Heart left ventricle (tissue), 16 donors: Measurements from ENCODE around the gene NECTIN4. TPM values are rescaled to one million over a fixed set of nuclear protein-coding genes. Genes with fewer than 3 reads are reported as not detected.

Experiments
- ATAC-seq, 4 donors: fragments of 200-7000 bp; cut with Tn5 transposase; one replicate each; pipeline ENCODE4 v1.9.1; 2020 to 2022; ENCODE audit warnings: moderate library complexity in 4 of 4, mild to moderate bottlenecking in 3 of 4, moderate number of reproducible peaks in 1 of 4
- DNase-seq, 5 donors: peaks; one replicate each; pipeline ENCODE4 v3.0.0-alpha.2; 2020
- H3K27ac ChIP-seq, 12 donors: fragments of 200-600 bp; sonication (generic) in 4 of 12; one replicate each; pipeline versions ENCODE4 v1.5.0 to v1.8.0; 2016 to 2022; ENCODE audit warnings: mild to moderate bottlenecking in 2 of 12
- H3K27me3 ChIP-seq, 9 donors: fragments of 200-600 bp; sonication (generic) in 2 of 9; one replicate each; pipeline versions ENCODE4 v1.5.1 to v1.8.0; 2016 to 2022; ENCODE audit warnings: mild to moderate bottlenecking in 3 of 9
- H3K36me3 ChIP-seq, 9 donors: fragments of 200-600 bp; sonication (generic) in 2 of 9; one replicate each; pipeline versions ENCODE4 v1.5.0 to v1.8.0; 2018 to 2022; ENCODE audit warnings: mild to moderate bottlenecking in 2 of 9
- H3K4me1 ChIP-seq, 12 donors: fragments of 200-600 bp; sonication (generic) in 4 of 12; one replicate each; pipeline versions ENCODE4 v1.5.0 to v1.8.0; 2016 to 2022; ENCODE audit warnings: mild to moderate bottlenecking in 3 of 12
- H3K4me3 ChIP-seq, 12 donors: fragments of 200-600 bp; sonication (generic) in 4 of 12; one replicate each; pipeline versions ENCODE4 v1.5.0 to v1.8.0; 2017 to 2022; ENCODE audit warnings: mild to moderate bottlenecking in 9 of 12, moderate library complexity in 4 of 12
- H3K9me3 ChIP-seq, 12 donors: fragments of 200-600 bp; sonication (generic) in 4 of 12; one replicate each; pipeline versions ENCODE4 v1.5.0 to v1.8.0; 2016 to 2022; ENCODE audit warnings: mild to moderate bottlenecking in 1 of 12
- CTCF ChIP-seq, 12 donors: fragments of 200-600 bp; sonication (generic) in 4 of 12; IDR thresholded peaks; one replicate each; pipeline versions ENCODE4 v1.5.0 to v1.8.0; 2018 to 2022; ENCODE audit warnings: antibody characterized with exemption in 12 of 12, mild to moderate bottlenecking in 5 of 12
- POLR2A ChIP-seq, 2 donors: fragments of 450-650 bp; IDR thresholded peaks; one replicate each; pipeline ENCODE4 v1.6.1; 2017; ENCODE audit warnings: antibody characterized with exemption in 2 of 2, mild to moderate bottlenecking in 2 of 2, moderate library complexity in 2 of 2
- WGBS, 4 donors: extraction: QIAGEN DNeasy Blood & Tissue Kit in 2 of 4; methylation state at CpG; one replicate each; pipeline versions ENCODE4 v1.1.5 to v1.1.7; 2013 to 2018; 5-methylcytosine and 5-hydroxymethylcytosine counted together
- intact Hi-C, 10 donors: fragments of 100-400 bp; cut with DNase I; formaldehyde crosslinking; loops; one replicate each; pipeline versions ENCODE4 v1.11.1 to v1.14.2; 2022
- polyA plus RNA-seq, 2 donors: library from polyadenylated mRNA; stranded (reverse); fragments of 200-250 nt; gene quantifications; one replicate each; pipeline ENCODE4 v1.2.3, GENCODE V29; 2013
- total RNA-seq, 9 donors: library from RNA; depleted of rRNA in 2 of 9; stranded (reverse); fragments of >200 nt in 2 of 9; fragmentation: NEBNext Ultra II Directional in 3 of 9; extraction: Animal tissue kit (Norgen Biotek cat#: 25700) in 3 of 9; gene quantifications; one replicate each; pipeline versions ENCODE4 v1.1.0 to v1.2.4, GENCODE V29; 2016 to 2023
- donor health status: ischemic (EF 13 %, LVEDD 7.1; RV severe dilation, severe dysfunction).
- donor health status: healthy with polysubstance abuse.
- donor health status: DM: no; HTN: yes; CAD: no.
- donor health status: DM: no; HTN: no; CAD: no.
- donor health status: ischemic (EF 25% LVEDD 6.9; RV normal size, moderate dysfunction).
- donor health status: ischemic (EF 25% LVEDD 5.7; RV mildly dilated, moderate dysfunction).
- donor health status: healthy.
- donor health status: DM: yes; HTN: yes; CAD: no.
- donor health status: ischemic (EF 35%, LVEDD 5.7; RV mildly dilated, moderate dysfunction).
- donor health status: nonischemic (EF 11% LVEDD 7.7; RV severe dilation, severe dysfunction).
- donor health status: DM: yes; HTN: yes; CAD: no.
- donor health status: PGD.
- donor health status: ischemic (EF 29% LVEDD 5.4; RV normal size, mild dysfunction).
- donor health status: nonischemic (EF 23%, LVEDD 6.1; RV moderate dilation, normal function).

The NECTIN4 gene
- total and polyA plus RNA-seq, 11 donors, result 0.03 to 0.53 (median 0.07) TPM; not detected in 8

- Histone ChIP-seq H3K27me3 (peaks cover 0 to 36% (median 4%) of the 10 kb centered on the region in 9 donors), H3K36me3 (peaks cover 0 to 78% (median 0%) of the 10 kb centered on the region in 9 donors), H3K27ac (no peak overlapping the region), H3K4me1 (peaks cover 0 to 12% (median 0%) of the 10 kb centered on the region in 12 donors), H3K9me3 (no peaks in the 10 kb centered on the region), H3K4me3 (no peak overlapping the region)
- no peak for TF ChIP-seq POLR2A (IDR thresholded peaks at IDR 0.05)
- TF ChIP-seq CTCF (IDR thresholded peaks at IDR 0.05), result no peak
- DNase-seq (no peak), ATAC-seq (no peak)
- 74 to 81% (median 78%) methylated on average over 3 of the region's 3 CpGs for WGBS, 4 donors
- intact Hi-C loops, result no loop called here
These were observed 36.5 kb downstream of the NECTIN4 start for GRCh38 chr1:161052899-161053298.

DNA sequence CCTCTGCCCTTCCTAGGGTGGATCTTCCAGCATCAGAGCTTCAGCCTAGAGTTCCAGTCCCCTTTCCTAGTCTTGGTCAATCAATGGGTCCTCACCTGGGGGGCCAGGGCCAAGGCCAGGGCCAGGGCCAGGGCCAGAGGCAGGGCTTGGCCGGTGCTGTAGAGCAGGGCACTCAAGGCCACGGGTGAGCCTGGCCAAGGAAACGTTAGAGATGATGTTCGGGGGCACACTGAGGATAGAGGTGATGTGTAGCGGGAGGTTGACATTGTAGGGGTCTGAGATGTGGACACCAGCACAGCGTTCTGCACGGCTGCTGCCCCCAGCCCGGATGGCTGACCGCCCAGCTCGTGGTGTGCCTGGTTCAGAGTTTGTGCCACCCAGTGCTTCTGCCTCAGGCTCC is 38.1 kb downstream of the NECTIN4 start:
- Histone ChIP-seq H3K4me1 (peaks cover 0 to 29% (median 0%) of the 10 kb centered on the region in 12 donors), H3K9me3 (no peaks in the 10 kb centered on the region), H3K4me3 (no peak overlapping the region), H3K27ac (no peak overlapping the region), H3K27me3 (peaks cover 0 to 23% (median 4%) of the 10 kb centered on the region in 9 donors), H3K36me3 (peaks cover 0 to 73% (median 0%) of the 10 kb centered on the region in 9 donors)
- DNase-seq (no peak), ATAC-seq (no peak)
- 85 to 95% (median 92%) methylated on average over 6 to 10 of the region's 10 CpGs for WGBS, 4 donors
- intact Hi-C loops, result no loop called here
- no peak for TF ChIP-seq POLR2A (IDR thresholded peaks at IDR 0.05)
- TF ChIP-seq CTCF (IDR thresholded peaks at IDR 0.05), result no peak

DNA sequence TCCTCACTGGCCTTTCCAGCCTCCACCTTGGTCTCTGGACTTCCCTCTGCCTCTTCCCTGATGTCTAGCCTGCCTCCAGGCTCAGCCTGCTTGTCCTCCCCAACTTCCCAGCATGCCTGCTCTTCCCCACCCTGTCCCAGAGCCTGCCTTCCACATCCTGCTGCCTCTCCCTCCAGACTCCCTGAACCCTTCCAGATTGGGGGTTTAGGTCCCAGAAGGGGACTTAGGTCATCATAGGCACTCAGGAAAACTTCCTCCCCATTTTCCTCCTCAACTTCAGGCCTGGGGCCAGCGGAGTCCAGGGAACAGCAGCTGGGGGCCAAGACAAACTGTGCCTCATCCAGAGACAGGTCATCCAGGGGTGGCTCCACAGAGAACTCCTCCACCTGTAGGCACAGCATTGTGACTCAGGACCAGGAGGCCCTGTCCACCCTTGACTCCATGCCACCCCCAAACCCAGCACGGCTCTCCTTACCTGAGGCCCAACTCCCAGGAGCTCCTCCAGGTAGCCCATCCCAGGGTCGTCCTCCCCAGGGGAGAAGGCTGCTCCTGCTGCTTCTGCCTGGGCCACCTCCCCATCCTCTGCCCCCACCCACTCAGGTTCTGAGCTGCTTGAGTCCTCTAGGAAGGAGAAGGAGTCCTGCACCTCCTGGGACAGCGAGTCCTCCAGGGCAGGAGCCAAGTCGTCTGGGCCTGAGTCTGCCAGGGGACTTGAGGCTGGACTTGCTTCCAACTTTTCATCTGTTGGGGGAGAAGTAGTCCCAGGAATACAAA is 40.2 kb downstream of the NECTIN4 start:
- H3K27ac ChIP-seq, result peak overlapping the region in 1 of 12 donors; percentile 97
- WGBS, 4 donors, result 87 to 93% (median 89%) methylated on average over 4 to 5 of the region's 5 CpGs

More for the DNA sequence above, 40.2 kb downstream of the NECTIN4 start:
- H3K4me3 ChIP-seq, result no peak overlapping the region
- peaks cover 0 to 35% (median 7%) of the 10 kb centered on the region in 12 donors for H3K4me1 ChIP-seq
- ATAC-seq (no peak), DNase-seq (no peak)
- no peaks in the 10 kb centered on the region for H3K9me3 ChIP-seq
- H3K27me3 ChIP-seq, result peaks cover 0 to 7% (median 0%) of the 10 kb centered on the region in 9 donors
- TF ChIP-seq POLR2A (IDR thresholded peaks at IDR 0.05) (no peak), CTCF (IDR thresholded peaks at IDR 0.05) (no peak)
- intact Hi-C loops, result loop anchor here in 5 of 10 donors (5.0 to 10.0 kb wide), 4 partner anchors 48 to 86 kb away; partner anchors contain the start of genes DEDD (in 3 of the 5) and KLHDC9 (in 1 of the 5)
- peaks cover 0 to 59% (median 0%) of the 10 kb centered on the region in 9 donors for H3K36me3 ChIP-seq
